Measurements from ENCODE around the gene KLHL30.

KLHL30 gene

DNA sequence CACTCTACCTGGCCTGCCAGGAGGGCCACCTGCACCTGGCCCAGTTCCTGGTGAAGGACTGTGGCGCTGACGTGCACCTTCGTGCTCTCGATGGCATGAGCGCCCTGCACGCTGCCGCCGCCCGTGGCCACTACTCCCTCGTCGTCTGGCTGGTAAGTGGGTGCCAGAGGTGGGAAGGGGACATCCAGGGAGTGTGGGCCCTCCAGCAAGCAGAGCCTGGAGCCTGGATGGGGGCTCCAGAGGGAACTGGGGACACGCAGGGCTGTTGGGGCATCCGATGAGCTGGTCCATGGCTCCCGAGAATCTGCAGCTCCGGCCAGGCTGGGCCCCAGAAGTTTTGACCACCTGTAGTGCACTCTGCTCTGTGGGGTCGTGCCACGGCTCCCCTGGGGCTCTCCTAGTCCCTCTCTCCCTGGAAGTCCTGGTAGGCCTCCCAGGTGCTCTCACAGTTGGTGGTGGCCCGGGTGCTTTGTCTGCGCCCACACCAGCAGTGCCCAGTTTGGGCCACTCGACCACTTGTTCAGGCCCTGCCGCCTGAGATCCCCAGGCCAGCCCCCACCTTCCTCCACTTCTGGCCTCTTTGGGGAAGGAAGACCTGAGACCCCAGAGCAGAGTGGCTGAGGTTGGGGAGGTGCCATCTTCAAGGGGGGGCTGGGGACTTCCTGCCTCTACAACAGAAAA, 33.6 kb upstream of the KLHL30 start:
- Histone ChIP-seq H3K9ac (ENCODE audit: low read length) (no peak overlapping the region), H3K9me3 (ENCODE audit: control insufficient read depth, low read length) (no peaks in the 10 kb centered on the region), H3K36me3 (ENCODE audit: control insufficient read depth, insufficient read depth, low read length, severe bottlenecking) (no peaks in the 10 kb centered on the region), H3K27me3 (replicated peaks; ENCODE audit: control insufficient read depth, insufficient read depth, low read length) (peaks cover 20% of the 10 kb centered on the region), H3K4me3 (ENCODE audit: low read length) (no peak overlapping the region), H3K4me1 (ENCODE audit: control insufficient read depth, insufficient read depth, low read length) (no peaks in the 10 kb centered on the region)
- no peak for DNase-seq (ENCODE audit: low read depth)

GRCh38 chr2:238105506-238106338, 32.7 kb upstream of the KLHL30 start:
- no peak for DNase-seq (ENCODE audit: low read depth)
- Histone ChIP-seq H3K9ac (ENCODE audit: low read length) (no peak overlapping the region), H3K4me1 (ENCODE audit: control insufficient read depth, insufficient read depth, low read length) (no peaks in the 10 kb centered on the region), H3K9me3 (ENCODE audit: control insufficient read depth, low read length) (no peaks in the 10 kb centered on the region), H3K4me3 (ENCODE audit: low read length) (no peak overlapping the region), H3K36me3 (ENCODE audit: control insufficient read depth, insufficient read depth, low read length, severe bottlenecking) (no peaks in the 10 kb centered on the region), H3K27me3 (replicated peaks; ENCODE audit: control insufficient read depth, insufficient read depth, low read length) (peaks cover 20% of the 10 kb centered on the region)

- H3K27me3 ChIP-seq (replicated peaks; ENCODE audit: control insufficient read depth, insufficient read depth, low read length), result peaks cover 20% of the 10 kb centered on the region
- H3K4me3 ChIP-seq (ENCODE audit: low read length), result no peak overlapping the region
- DNase-seq (ENCODE audit: low read depth), result no peak
These were observed 32.1 kb upstream of the KLHL30 start for GRCh38 chr2:238106339-238106697.

GRCh38 chr2:238106698-238107524, 31.6 kb upstream of the KLHL30 start:
- H3K4me3 ChIP-seq (ENCODE audit: low read length), result no peak overlapping the region
- H3K27me3 ChIP-seq (replicated peaks; ENCODE audit: control insufficient read depth, insufficient read depth, low read length), result peaks cover 20% of the 10 kb centered on the region
- H3K36me3 ChIP-seq (ENCODE audit: control insufficient read depth, insufficient read depth, low read length, severe bottlenecking), result no peaks in the 10 kb centered on the region
- DNase-seq (ENCODE audit: low read depth), result no peak
- no peaks in the 10 kb centered on the region for H3K4me1 ChIP-seq (ENCODE audit: control insufficient read depth, insufficient read depth, low read length)
- H3K9me3 ChIP-seq (ENCODE audit: control insufficient read depth, low read length), result peaks cover 3% of the 10 kb centered on the region
- no peak overlapping the region for H3K9ac ChIP-seq (ENCODE audit: low read length)

More at GRCh38 chr2:238106339-238106697, 32.1 kb upstream of the KLHL30 start:
- Histone ChIP-seq H3K4me1 (ENCODE audit: control insufficient read depth, insufficient read depth, low read length) (no peaks in the 10 kb centered on the region), H3K9ac (ENCODE audit: low read length) (no peak overlapping the region), H3K36me3 (ENCODE audit: control insufficient read depth, insufficient read depth, low read length, severe bottlenecking) (no peaks in the 10 kb centered on the region), H3K9me3 (ENCODE audit: control insufficient read depth, low read length) (no peaks in the 10 kb centered on the region)

DNA sequence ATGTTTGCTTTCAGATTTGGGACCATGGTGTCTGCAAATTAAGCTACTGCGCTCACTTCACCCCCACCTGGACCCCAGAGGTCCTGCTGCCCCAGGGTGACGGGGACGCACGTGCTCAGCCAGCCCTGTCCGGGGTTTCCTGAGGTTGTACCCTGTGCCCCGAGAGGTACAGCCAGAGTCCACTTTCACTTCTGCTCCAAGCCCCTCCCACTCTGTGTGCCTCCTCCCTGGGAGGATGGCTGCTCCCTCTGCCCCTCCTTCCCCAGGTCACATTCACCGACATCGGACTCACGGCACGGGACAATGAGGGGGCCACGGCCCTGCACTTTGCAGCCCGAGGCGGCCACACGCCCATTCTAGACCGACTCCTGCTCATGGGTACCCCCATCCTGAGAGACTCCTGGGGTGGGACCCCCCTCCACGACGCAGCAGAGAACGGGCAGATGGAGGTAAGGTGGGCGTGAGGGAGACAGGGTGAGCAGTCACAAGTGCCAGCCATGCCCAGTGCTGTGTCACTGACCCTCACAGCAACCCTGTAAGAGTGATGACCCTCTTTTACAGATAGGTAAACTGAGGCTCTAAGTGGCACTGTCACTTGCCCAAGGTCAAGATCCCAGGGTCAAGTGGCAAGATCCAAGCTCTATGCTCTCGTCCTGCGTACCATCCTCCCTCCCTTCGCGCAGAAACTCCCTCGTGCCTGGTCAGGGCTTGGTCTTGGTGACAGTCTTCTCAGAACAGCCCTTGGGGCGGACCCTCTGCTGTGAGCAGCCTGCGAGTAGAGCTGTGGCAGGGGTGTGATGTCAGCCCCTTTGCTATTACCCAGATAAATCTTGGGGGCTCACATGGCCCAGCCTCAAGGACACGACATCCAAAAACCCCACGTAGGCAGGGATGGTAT, 30.7 kb upstream of the KLHL30 start:
- Histone ChIP-seq H3K4me1 (ENCODE audit: control insufficient read depth, insufficient read depth, low read length) (no peaks in the 10 kb centered on the region), H3K4me3 (ENCODE audit: low read length) (no peak overlapping the region), H3K9ac (ENCODE audit: low read length) (no peak overlapping the region), H3K9me3 (ENCODE audit: control insufficient read depth, low read length) (peaks cover 12% of the 10 kb centered on the region), H3K27me3 (replicated peaks; ENCODE audit: control insufficient read depth, insufficient read depth, low read length) (peaks cover 16% of the 10 kb centered on the region), H3K36me3 (ENCODE audit: control insufficient read depth, insufficient read depth, low read length, severe bottlenecking) (no peaks in the 10 kb centered on the region)
- no peak for DNase-seq (ENCODE audit: low read depth)

DNA sequence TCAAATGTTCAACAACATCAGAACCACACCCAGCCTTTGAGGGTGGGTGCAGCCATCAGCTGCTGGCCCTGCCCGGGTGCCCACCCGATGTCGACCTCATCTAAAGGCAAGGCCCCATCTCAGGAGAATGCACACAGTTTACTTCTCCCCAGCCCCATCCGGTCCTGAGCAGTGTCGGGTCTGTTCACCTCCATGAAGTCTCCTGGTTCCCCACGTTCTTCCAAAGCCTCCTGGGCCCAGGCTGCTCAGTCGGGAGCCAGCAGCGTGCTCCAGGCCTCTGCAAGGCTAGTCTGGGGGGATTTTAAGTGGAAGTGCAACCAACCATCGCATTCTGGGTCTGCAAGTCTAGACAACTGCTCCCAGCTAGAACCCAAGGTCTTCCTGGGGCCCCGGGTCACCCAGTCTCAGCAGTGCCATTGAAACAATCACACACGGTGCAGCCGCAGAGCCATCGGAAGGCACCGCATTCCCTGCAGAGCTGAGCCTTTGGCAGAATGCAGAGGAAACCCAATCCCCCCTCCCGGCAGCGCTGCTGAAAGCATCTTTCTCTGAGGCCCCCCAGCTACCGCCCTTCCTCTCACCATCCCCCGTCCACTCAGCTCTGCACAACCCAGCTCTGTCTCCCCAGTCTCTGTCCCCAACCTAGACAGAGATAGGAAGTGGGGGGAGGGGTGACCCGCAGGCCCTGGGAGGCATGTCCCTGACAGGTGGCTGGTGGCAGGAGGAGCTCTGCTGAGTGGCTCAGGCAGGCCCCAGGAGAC, 29.9 kb upstream of the KLHL30 start:
- no peak for DNase-seq (ENCODE audit: low read depth)
- Histone ChIP-seq H3K36me3 (ENCODE audit: control insufficient read depth, insufficient read depth, low read length, severe bottlenecking) (no peaks in the 10 kb centered on the region), H3K4me1 (ENCODE audit: control insufficient read depth, insufficient read depth, low read length) (no peaks in the 10 kb centered on the region), H3K27me3 (replicated peaks; ENCODE audit: control insufficient read depth, insufficient read depth, low read length) (peaks cover 13% of the 10 kb centered on the region), H3K4me3 (ENCODE audit: low read length) (no peak overlapping the region), H3K9ac (ENCODE audit: low read length) (no peak overlapping the region), H3K9me3 (ENCODE audit: control insufficient read depth, low read length) (peaks cover 20% of the 10 kb centered on the region)

GRCh38 chr2:238113611-238114010, 24.9 kb upstream of the KLHL30 start:
- Histone ChIP-seq H3K9me3 (ENCODE audit: control insufficient read depth, low read length) (peaks cover 22% of the 10 kb centered on the region), H3K27me3 (replicated peaks; ENCODE audit: control insufficient read depth, insufficient read depth, low read length) (peaks cover 20% of the 10 kb centered on the region), H3K36me3 (ENCODE audit: control insufficient read depth, insufficient read depth, low read length, severe bottlenecking) (no peaks in the 10 kb centered on the region), H3K4me1 (ENCODE audit: control insufficient read depth, insufficient read depth, low read length) (no peaks in the 10 kb centered on the region), H3K9ac (ENCODE audit: low read length) (no peak overlapping the region), H3K4me3 (ENCODE audit: low read length) (no peak overlapping the region)
- no peak for DNase-seq (ENCODE audit: low read depth)

- H3K9me3 ChIP-seq (ENCODE audit: control insufficient read depth, low read length), result peaks cover 22% of the 10 kb centered on the region
- H3K27me3 ChIP-seq (replicated peaks; ENCODE audit: control insufficient read depth, insufficient read depth, low read length), result peaks cover 27% of the 10 kb centered on the region
- no peak overlapping the region for H3K4me3 ChIP-seq (ENCODE audit: low read length)
- H3K36me3 ChIP-seq (ENCODE audit: control insufficient read depth, insufficient read depth, low read length, severe bottlenecking), result no peaks in the 10 kb centered on the region
- no peak overlapping the region for H3K9ac ChIP-seq (ENCODE audit: low read length)
- no peak for DNase-seq (ENCODE audit: low read depth)
- no peaks in the 10 kb centered on the region for H3K4me1 ChIP-seq (ENCODE audit: control insufficient read depth, insufficient read depth, low read length)
These were observed 24.1 kb upstream of the KLHL30 start for GRCh38 chr2:238114331-238114841.

DNA sequence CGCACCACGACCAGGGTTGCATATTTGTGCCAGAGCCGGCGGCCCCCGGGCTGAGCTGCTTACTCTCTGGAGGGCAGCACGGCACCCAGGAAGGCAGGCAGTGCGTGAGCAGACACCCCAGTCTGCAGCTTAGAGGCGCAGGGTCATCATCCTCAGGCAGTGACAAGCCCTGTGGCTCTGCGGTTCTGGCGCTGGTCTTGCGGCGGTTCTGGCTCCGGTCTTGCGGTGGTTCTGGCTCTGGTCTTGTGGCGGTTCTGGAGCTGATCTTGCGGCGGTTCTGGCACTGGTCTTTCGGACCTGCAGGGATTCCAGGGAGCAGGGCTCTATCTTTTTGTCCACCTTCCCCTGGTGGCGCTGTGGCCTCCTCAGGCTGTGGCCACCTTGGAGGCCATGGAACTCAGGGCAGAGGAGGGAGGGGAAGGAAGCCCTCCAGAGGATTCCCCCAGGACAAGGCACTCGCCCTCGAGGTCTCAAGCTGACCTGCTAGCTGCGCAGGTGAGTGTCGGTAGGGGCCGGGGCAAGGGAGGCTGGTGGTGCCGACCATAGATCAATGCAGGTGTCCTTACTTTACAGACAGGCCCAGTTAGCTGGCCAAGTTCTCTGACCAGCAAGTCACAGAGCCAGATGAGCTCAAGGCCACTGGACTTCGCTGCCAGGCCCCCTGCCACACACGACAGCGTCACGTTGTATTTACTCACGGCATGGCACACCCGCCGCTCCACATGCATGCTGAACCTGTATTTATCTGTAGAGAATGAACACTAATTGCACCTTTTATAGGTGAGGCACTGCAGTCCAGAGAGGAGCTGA, 23.4 kb upstream of the KLHL30 start:
- no peak overlapping the region for H3K4me3 ChIP-seq (ENCODE audit: low read length)
- H3K9me3 ChIP-seq (ENCODE audit: control insufficient read depth, low read length), result peaks cover 22% of the 10 kb centered on the region
- no peak overlapping the region for H3K9ac ChIP-seq (ENCODE audit: low read length)
- peaks cover 32% of the 10 kb centered on the region for H3K27me3 ChIP-seq (replicated peaks; ENCODE audit: control insufficient read depth, insufficient read depth, low read length)
- no peaks in the 10 kb centered on the region for H3K36me3 ChIP-seq (ENCODE audit: control insufficient read depth, insufficient read depth, low read length, severe bottlenecking)
- H3K4me1 ChIP-seq (ENCODE audit: control insufficient read depth, insufficient read depth, low read length), result no peaks in the 10 kb centered on the region
- DNase-seq (ENCODE audit: low read depth), result no peak

Data from adipocyte (in vitro differentiated cells).